Trophoblast cell (in vitro differentiated cells and primary cell): ENCODE measurements around the gene SCYGR2.

ENCODE experiments used
- DNase-seq, 2 donors: peaks; one replicate each; pipeline ENCODE4 v3.0.0-alpha.2; 2016
- H2AFZ ChIP-seq: 2 replicates; pipeline ENCODE4 v1.6.1; 2013; ENCODE audit warnings: low read length, moderate library complexity, mild to moderate bottlenecking; ENCODE audit not compliant: insufficient read depth, poor library complexity
- H2AK5ac ChIP-seq: 2 replicates; pipeline ENCODE4 v1.6.1; 2013; ENCODE audit warnings: mild to moderate bottlenecking, low read length
- H2BK120ac ChIP-seq: 2 replicates; pipeline ENCODE4 v1.6.1; 2013; ENCODE audit warnings: low read length, mild to moderate bottlenecking, moderate library complexity; ENCODE audit not compliant: insufficient read depth, poor library complexity
- H2BK12ac ChIP-seq: 2 replicates; pipeline ENCODE4 v1.6.1; 2013; ENCODE audit warnings: mild to moderate bottlenecking, low read length, moderate library complexity
- H2BK5ac ChIP-seq: 2 replicates; pipeline ENCODE4 v1.6.1; 2013; ENCODE audit warnings: low read length, low read depth, moderate library complexity, mild to moderate bottlenecking; ENCODE audit not compliant: poor library complexity
- H3K14ac ChIP-seq: 2 replicates; pipeline ENCODE4 v1.6.1; 2013; ENCODE audit warnings: mild to moderate bottlenecking, low read length
- H3K18ac ChIP-seq: 2 replicates; pipeline ENCODE4 v1.6.1; 2013; ENCODE audit warnings: mild to moderate bottlenecking, low read length
- H3K23ac ChIP-seq: 2 replicates; pipeline ENCODE4 v1.6.1; 2013; ENCODE audit warnings: low read length
- H3K27ac ChIP-seq: 2 replicates; pipeline ENCODE4 v1.5.1; 2013; ENCODE audit warnings: low read depth, mild to moderate bottlenecking, inconsistent platforms, low read length, moderate library complexity
- H3K27me3 ChIP-seq: 2 replicates; pipeline ENCODE4 v1.6.1; 2013; ENCODE audit warnings: inconsistent platforms, mild to moderate bottlenecking, low read length, moderate library complexity; ENCODE audit not compliant: insufficient read depth
- H3K36me3 ChIP-seq, 2 experiments: 1 replicate in 1 of 2; 2 replicates in 1 of 2; pipeline ENCODE4 v1.6.1; 2013; ENCODE audit warnings: low read length in 2 of 2, mild to moderate bottlenecking in 2 of 2, moderate library complexity in 1 of 2; ENCODE audit not compliant: insufficient read depth in 2 of 2, control insufficient read depth in 1 of 2
- H3K4ac ChIP-seq: 2 replicates; pipeline ENCODE4 v1.6.1; 2013; ENCODE audit warnings: low read depth, mild to moderate bottlenecking, low read length, moderate library complexity
- H3K4me1 ChIP-seq, 2 experiments: 1 replicate in 1 of 2; 2 replicates in 1 of 2; pipeline ENCODE4 v1.6.1; 2013; ENCODE audit warnings: low read length in 2 of 2, mild to moderate bottlenecking in 2 of 2, moderate library complexity in 1 of 2; ENCODE audit not compliant: insufficient read depth in 2 of 2, control insufficient read depth in 1 of 2
- H3K4me2 ChIP-seq: 2 replicates; pipeline ENCODE4 v1.6.1; 2013; ENCODE audit warnings: inconsistent platforms, mild to moderate bottlenecking, low read length, moderate library complexity
- H3K4me3 ChIP-seq: 2 replicates; pipeline ENCODE4 v1.5.1; 2013; ENCODE audit warnings: mild to moderate bottlenecking, low read depth, low read length, inconsistent platforms
- H3K79me1 ChIP-seq: one replicate; pipeline ENCODE4 v1.6.1; 2013; ENCODE audit warnings: low read length
- H3K79me2 ChIP-seq: 2 replicates; pipeline ENCODE4 v1.6.1; 2013; ENCODE audit warnings: low read length, mild to moderate bottlenecking; ENCODE audit not compliant: control insufficient read depth, insufficient read depth, poor library complexity
- H3K9ac ChIP-seq: 2 replicates; pipeline ENCODE4 v1.6.1; 2013; ENCODE audit warnings: mild to moderate bottlenecking, low read length
- H3K9me3 ChIP-seq: 2 replicates; pipeline ENCODE4 v1.6.1; 2013; ENCODE audit warnings: low read depth, mild to moderate bottlenecking, control low read depth, inconsistent platforms, low read length; ENCODE audit not compliant: insufficient read depth
- H4K12ac ChIP-seq: 2 replicates; pipeline ENCODE4 v1.6.1; 2013; ENCODE audit warnings: low read depth, mild to moderate bottlenecking, low read length, moderate library complexity
- H4K8ac ChIP-seq: 2 replicates; pipeline ENCODE4 v1.6.1; 2013; ENCODE audit warnings: low read depth, mild to moderate bottlenecking, low read length, moderate library complexity
- H4K91ac ChIP-seq: one replicate; pipeline ENCODE4 v1.6.1; 2013; ENCODE audit warnings: low read depth, mild to moderate bottlenecking, low read length, moderate library complexity
- WGBS: extraction: QIAGEN DNeasy Blood & Tissue Kit; methylation state at CpG from one replicate; pipeline ENCODE4 v1.1.7; 2013; ENCODE audit warnings: missing lambda C conversion rate; ENCODE audit not compliant: insufficient read length, insufficient coverage; ENCODE audit errors: extremely low coverage; 5-methylcytosine and 5-hydroxymethylcytosine counted together

The SCYGR2 gene

GRCh38 chr2:227632827-227633226 is 34.1 kb downstream of the SCYGR2 start:
- no peak for DNase-seq
- no peaks in the 10 kb centered on the region for H3K36me3 ChIP-seq
- no peak overlapping the region for H3K23ac ChIP-seq
- H3K9me3 ChIP-seq, result no peaks in the 10 kb centered on the region
- H3K4me2 ChIP-seq, result no peak overlapping the region
- H3K79me2 ChIP-seq, result no peaks in the 10 kb centered on the region
- no peaks in the 10 kb centered on the region for H3K27me3 ChIP-seq
- H2AFZ ChIP-seq, result no peak overlapping the region
- H2AK5ac ChIP-seq, result no peak overlapping the region
- H3K27ac ChIP-seq, result no peak overlapping the region
- H3K79me1 ChIP-seq, result no peaks in the 10 kb centered on the region
- H2BK5ac ChIP-seq, result no peak overlapping the region
- no CpG with 5 or more reads among the region's 6 CpGs for WGBS
- H4K12ac ChIP-seq, result no peak overlapping the region
- no peak overlapping the region for H4K91ac ChIP-seq
- no peak overlapping the region for H3K18ac ChIP-seq
- no peak overlapping the region for H2BK120ac ChIP-seq
- H3K4me1 ChIP-seq, result no peaks in the 10 kb centered on the region
- H3K9ac ChIP-seq, result no peak overlapping the region
- no peak overlapping the region for H4K8ac ChIP-seq
- H3K4ac ChIP-seq, result no peak overlapping the region
- no peak overlapping the region for H2BK12ac ChIP-seq
- H3K4me3 ChIP-seq, result no peak overlapping the region
- no peak overlapping the region for H3K14ac ChIP-seq

GRCh38 chr2:227634201-227634600 is 35.5 kb downstream of the SCYGR2 start:
- no peak overlapping the region for H2BK5ac ChIP-seq

GRCh38 chr2:227642656-227643055 is 44.0 kb downstream of the SCYGR2 start:
- Histone ChIP-seq H2AK5ac (no peak overlapping the region), H4K12ac (no peak overlapping the region), H2BK120ac (no peak overlapping the region), H3K9me3 (no peaks in the 10 kb centered on the region), H3K4me3 (no peak overlapping the region), H3K14ac (no peak overlapping the region), H4K8ac (no peak overlapping the region), H3K36me3 (no peaks in the 10 kb centered on the region), H4K91ac (no peak overlapping the region), H3K18ac (no peak overlapping the region), H3K27ac (no peak overlapping the region), H3K4me2 (no peak overlapping the region), H3K79me1 (no peaks in the 10 kb centered on the region), H3K23ac (no peak overlapping the region), H2BK12ac (no peak overlapping the region), H3K4me1 (no peaks in the 10 kb centered on the region), H3K27me3 (no peaks in the 10 kb centered on the region), H2BK5ac (no peak overlapping the region), H3K79me2 (no peaks in the 10 kb centered on the region), H3K4ac (no peak overlapping the region), H2AFZ (no peak overlapping the region), H3K9ac (no peak overlapping the region)
- DNase-seq, result no peak
- WGBS, result no CpG with 5 or more reads among the region's 2 CpGs

More at GRCh38 chr2:227634201-227634600, 35.5 kb downstream of the SCYGR2 start:
- Histone ChIP-seq H3K36me3 (no peaks in the 10 kb centered on the region), H4K91ac (no peak overlapping the region), H3K9me3 (no peaks in the 10 kb centered on the region), H2AK5ac (no peak overlapping the region), H4K8ac (no peak overlapping the region), H2BK12ac (no peak overlapping the region), H3K27me3 (no peaks in the 10 kb centered on the region), H3K27ac (no peak overlapping the region), H3K23ac (no peak overlapping the region), H3K79me1 (no peaks in the 10 kb centered on the region), H3K4me2 (no peak overlapping the region), H2BK120ac (no peak overlapping the region), H3K14ac (no peak overlapping the region), H3K18ac (no peak overlapping the region), H2AFZ (no peak overlapping the region), H3K4me3 (no peak overlapping the region), H3K4ac (no peak overlapping the region), H3K79me2 (no peaks in the 10 kb centered on the region), H4K12ac (no peak overlapping the region), H3K9ac (no peak overlapping the region), H3K4me1 (no peaks in the 10 kb centered on the region)
- DNase-seq, result no peak
- no CpG with 5 or more reads among the region's 3 CpGs for WGBS

- no peak overlapping the region for H2BK5ac ChIP-seq
- H3K27me3 ChIP-seq, result no peaks in the 10 kb centered on the region
- no peak overlapping the region for H2AK5ac ChIP-seq
- WGBS, result no CpG with 5 or more reads among the region's 5 CpGs
- H2BK120ac ChIP-seq, result no peak overlapping the region
- H2AFZ ChIP-seq, result no peak overlapping the region
- no peaks in the 10 kb centered on the region for H3K36me3 ChIP-seq
- no peak overlapping the region for H3K18ac ChIP-seq
- no peak overlapping the region for H4K8ac ChIP-seq
- H2BK12ac ChIP-seq, result no peak overlapping the region
- H3K4me3 ChIP-seq, result no peak overlapping the region
- no peak overlapping the region for H3K4me2 ChIP-seq
- H3K9me3 ChIP-seq, result no peaks in the 10 kb centered on the region
- no peak overlapping the region for H4K91ac ChIP-seq
- no peak overlapping the region for H3K9ac ChIP-seq
- H4K12ac ChIP-seq, result no peak overlapping the region
- H3K4me1 ChIP-seq, result no peaks in the 10 kb centered on the region
- H3K79me2 ChIP-seq, result no peaks in the 10 kb centered on the region
- H3K14ac ChIP-seq, result no peak overlapping the region
- no peak overlapping the region for H3K27ac ChIP-seq
- DNase-seq, result peak in 1 of 2 donors; percentile 32
- no peaks in the 10 kb centered on the region for H3K79me1 ChIP-seq
- H3K23ac ChIP-seq, result no peak overlapping the region
- no peak overlapping the region for H3K4ac ChIP-seq
Measured at GRCh38 chr2:227643990-227644551, 45.4 kb downstream of the SCYGR2 start.
